ENCODE measurements around the gene CACNA1I.

The CACNA1I gene

GRCh38 chr22:39617342-39617741 is 46.8 kb downstream of the CACNA1I start:
- no peak for DNase-seq (ENCODE audit: low read depth)
- H3K4me3 ChIP-seq (ENCODE audit: low read length), result no peak overlapping the region

GRCh38 chr22:39617970-39618757 is 47.6 kb downstream of the CACNA1I start:
- no peak for DNase-seq (ENCODE audit: low read depth)
- no peak for TF ChIP-seq CTCF (conservative IDR thresholded peaks at IDR 0.05; ENCODE audit: low read depth, low read length)
- no peak overlapping the region for H3K4me3 ChIP-seq (ENCODE audit: low read length)

More at GRCh38 chr22:39617342-39617741, 46.8 kb downstream of the CACNA1I start:
- no peak for TF ChIP-seq CTCF (conservative IDR thresholded peaks at IDR 0.05; ENCODE audit: low read depth, low read length)

GRCh38 chr22:39618996-39619530 is 48.5 kb downstream of the CACNA1I start:
- H3K4me3 ChIP-seq (ENCODE audit: low read length), result no peak overlapping the region
- DNase-seq (ENCODE audit: low read depth), result no peak
- no peak for TF ChIP-seq CTCF (conservative IDR thresholded peaks at IDR 0.05; ENCODE audit: low read depth, low read length)

GRCh38 chr22:39620924-39621690 is 50.6 kb downstream of the CACNA1I start:
- no peak overlapping the region for H3K4me3 ChIP-seq (ENCODE audit: low read length)
- no peak for TF ChIP-seq CTCF (conservative IDR thresholded peaks at IDR 0.05; ENCODE audit: low read depth, low read length)
- no peak for DNase-seq (ENCODE audit: low read depth)

- TF ChIP-seq CTCF (conservative IDR thresholded peaks at IDR 0.05; ENCODE audit: low read depth, low read length), result no peak
- no peak for DNase-seq (ENCODE audit: low read depth)
- no peak overlapping the region for H3K4me3 ChIP-seq (ENCODE audit: low read length)
Measured at GRCh38 chr22:39621826-39622225, 51.3 kb downstream of the CACNA1I start.

GRCh38 chr22:39622881-39623367 is 52.4 kb downstream of the CACNA1I start:
- no peak for DNase-seq (ENCODE audit: low read depth)
- peak; percentile 70 for TF ChIP-seq CTCF (conservative IDR thresholded peaks at IDR 0.05; ENCODE audit: low read depth, low read length)
- no peak overlapping the region for H3K4me3 ChIP-seq (ENCODE audit: low read length)

Data from retinal pigment epithelial cell (primary cell).